H1 (cell line): Measurements from ENCODE around the gene CDK5. TPM values are rescaled to one million over a fixed set of nuclear protein-coding genes. Genes with fewer than 3 reads are reported as not detected.

ENCODE experiments used
- polyA plus RNA-seq, 7 experiments: library from polyadenylated mRNA; depleted of rRNA in 3 of 7; stranded (reverse) in 5 of 7; unstranded in 2 of 7; fragments of >200 nt in 5 of 7; fragments of 200-250 nt in 2 of 7; gene quantifications; 1 replicate in 5 of 7; 2 replicates in 1 of 7; 4 replicates in 1 of 7; pipeline versions ENCODE4 v1.2.1 to v1.2.3, GENCODE V29; 2011 to 2013; ENCODE audit warnings: missing spikeins in 2 of 7, mixed read lengths in 2 of 7
- total RNA-seq: library from RNA; stranded (reverse); fragmentation: NEBNext Ultra II Directional; extraction: Animal tissue kit (Norgen Biotek cat#: 25700); gene quantifications from 2 replicates; pipeline ENCODE4 v1.2.1, GENCODE V29; 2021

Gene CDK5
- total and polyA plus RNA-seq, 2 of the 8 experiments (the other 6 are each of a cell fraction or from before 2014, with no cell fraction given): 22.8 to 37.2 TPM

Other genes with a start within 250 kb of the CDK5 start
- 0.15 and 0.48 TPM in 2 replicates for gene AOC1, start 205.4 kb downstream of the CDK5 start, total RNA-seq
- 0.17 TPM in 2 replicates for gene AOC1, start 205.4 kb downstream of the CDK5 start, polyA plus RNA-seq (2011; rRNA removed)
- 7.7 and 8.0 TPM in 2 replicates for gene KCNH2, start 79.6 kb downstream of the CDK5 start, total RNA-seq
- gene KCNH2, start 79.6 kb downstream of the CDK5 start, polyA plus RNA-seq (2011; rRNA removed): 15.0 and 20.5 TPM in 2 replicates
- 4.4 and 4.7 TPM in 2 replicates for gene NOS3, start 66.9 kb downstream of the CDK5 start, total RNA-seq
- gene NOS3, start 66.9 kb downstream of the CDK5 start, polyA plus RNA-seq (2011; rRNA removed): 16.2 and 20.9 TPM in 2 replicates
- 2.3 and 2.6 TPM in 2 replicates for gene ATG9B, start 33.4 kb downstream of the CDK5 start, total RNA-seq
- gene ATG9B, start 33.4 kb downstream of the CDK5 start, polyA plus RNA-seq (2011; rRNA removed): 1.4 and 2.7 TPM in 2 replicates
- gene ABCB8, start 29.4 kb downstream of the CDK5 start, total RNA-seq: 22.2 and 27.0 TPM in 2 replicates
- 17.7 and 26.0 TPM in 2 replicates for gene ABCB8, start 29.4 kb downstream of the CDK5 start, polyA plus RNA-seq (2011; rRNA removed)
- 1.4 and 1.9 TPM in 2 replicates for gene ASIC3, start 9.4 kb downstream of the CDK5 start, total RNA-seq
- gene ASIC3, start 9.4 kb downstream of the CDK5 start, polyA plus RNA-seq (2011; rRNA removed): 1.6 and 4.3 TPM in 2 replicates
- 147 and 148 TPM in 2 replicates for gene SLC4A2, start 1.7 kb upstream of the CDK5 start, total RNA-seq
- gene SLC4A2, start 1.7 kb upstream of the CDK5 start, polyA plus RNA-seq (2011; rRNA removed): 72.6 and 105 TPM in 2 replicates
- gene FASTK, start 22.9 kb upstream of the CDK5 start, total RNA-seq: 39.4 and 43.8 TPM in 2 replicates
- gene FASTK, start 22.9 kb upstream of the CDK5 start, polyA plus RNA-seq (2011; rRNA removed): 84.0 and 116 TPM in 2 replicates
- gene TMUB1, start 25.6 kb upstream of the CDK5 start, total RNA-seq: 41.4 and 48.7 TPM in 2 replicates
- gene TMUB1, start 25.6 kb upstream of the CDK5 start, polyA plus RNA-seq (2011; rRNA removed): 56.2 and 85.7 TPM in 2 replicates
- 66.4 and 68.1 TPM in 2 replicates for gene AGAP3, start 28.6 kb upstream of the CDK5 start, total RNA-seq
- gene AGAP3, start 28.6 kb upstream of the CDK5 start, polyA plus RNA-seq (2011; rRNA removed): 120 and 194 TPM in 2 replicates
- gene GBX1, start 109.8 kb upstream of the CDK5 start, total RNA-seq: not detected in 2 replicates
- gene GBX1, start 109.8 kb upstream of the CDK5 start, polyA plus RNA-seq (2011; rRNA removed): not detected in 2 replicates
- not detected in 2 replicates for gene ASB10, start 129.4 kb upstream of the CDK5 start, total RNA-seq
- gene ASB10, start 129.4 kb upstream of the CDK5 start, polyA plus RNA-seq (2011; rRNA removed): not detected in 2 replicates
- gene H2BK1, start 152.6 kb upstream of the CDK5 start, total RNA-seq: not detected in 2 replicates
- gene H2BK1, start 152.6 kb upstream of the CDK5 start, polyA plus RNA-seq (2011; rRNA removed): not detected in 2 replicates
- gene ABCF2, start 169.3 kb upstream of the CDK5 start, total RNA-seq: 51.0 and 55.0 TPM in 2 replicates
- 26.4 and 28.0 TPM in 2 replicates for gene ABCF2, start 169.3 kb upstream of the CDK5 start, polyA plus RNA-seq (2011; rRNA removed)
- 20.6 and 20.8 TPM in 2 replicates for gene CHPF2, start 174.6 kb upstream of the CDK5 start, total RNA-seq
- 14.4 and 20.0 TPM in 2 replicates for gene CHPF2, start 174.6 kb upstream of the CDK5 start, polyA plus RNA-seq (2011; rRNA removed)
- gene SMARCD3, start 190.8 kb upstream of the CDK5 start, total RNA-seq: 3.0 and 4.6 TPM in 2 replicates
- gene SMARCD3, start 190.8 kb upstream of the CDK5 start, polyA plus RNA-seq (2011; rRNA removed): 5.6 and 6.2 TPM in 2 replicates